SK-N-SH treated with all-trans-retinoic acid at 6 μM for 48 hours (cell line): ENCODE measurements around the gene MMP17.

ENCODE experiments used
- ATAC-seq: fragments of 200-7000 bp; cut with Tn5 transposase; 3 replicates; pipeline ENCODE4 v1.9.1; 2020; ENCODE audit warnings: mild to moderate bottlenecking, moderate library complexity
- ARNTL ChIP-seq: fragments of 450-650 bp; formaldehyde crosslinking; IDR thresholded peaks from 2 replicates; pipeline ENCODE4 v1.5.0; 2020; ENCODE audit warnings: low read depth, mild to moderate bottlenecking, moderate library complexity, borderline replicate concordance
- BACH2 ChIP-seq: fragments of 250-450 bp; sonication (Bioruptor Pico); IDR thresholded peaks from 2 replicates; pipeline ENCODE4 v1.9.0; 2021; ENCODE audit warnings: mild to moderate bottlenecking, borderline replicate concordance
- CSDC2 ChIP-seq: fragments of 250-450 bp; sonication (Bioruptor Pico); IDR thresholded peaks from 2 replicates; pipeline ENCODE4 v1.5.0; 2020; ENCODE audit warnings: mild to moderate bottlenecking, moderate library complexity
- CSRNP3 ChIP-seq: fragments of 250-450 bp; sonication (Bioruptor Pico); IDR thresholded peaks from 2 replicates; pipeline ENCODE4 v1.5.1; 2021; ENCODE audit warnings: mild to moderate bottlenecking, moderate library complexity
- ESRRG ChIP-seq: fragments of 250-450 bp; sonication (Bioruptor Pico); IDR thresholded peaks from 2 replicates; pipeline ENCODE4 v1.6.1; 2021; ENCODE audit warnings: mild to moderate bottlenecking
- GLIS3 ChIP-seq: fragments of 250-450 bp; sonication (Bioruptor Pico); IDR thresholded peaks from 2 replicates; pipeline ENCODE4 v1.5.0; 2020; ENCODE audit warnings: mild to moderate bottlenecking, moderate library complexity
- ISL1 ChIP-seq: fragments of 250-450 bp; sonication (Bioruptor Pico); IDR thresholded peaks from 2 replicates; pipeline ENCODE4 v2.1.2; 2022; ENCODE audit warnings: mild to moderate bottlenecking, moderate library complexity
- OSR1 ChIP-seq: fragments of 250-450 bp; sonication (Bioruptor Pico); IDR thresholded peaks from 2 replicates; pipeline ENCODE4 v1.8.0; 2022; ENCODE audit warnings: moderate library complexity, mild to moderate bottlenecking, inconsistent platforms
- PPARA ChIP-seq: fragments of 250-450 bp; sonication (Bioruptor Pico); IDR thresholded peaks from 2 replicates; pipeline ENCODE4 v1.5.0; 2020; ENCODE audit warnings: mild to moderate bottlenecking, borderline replicate concordance
- SNAI2 ChIP-seq: fragments of 250-450 bp; sonication (Bioruptor Pico); IDR thresholded peaks from 2 replicates; pipeline ENCODE4 v1.5.0; 2020; ENCODE audit warnings: mild to moderate bottlenecking, moderate library complexity
- TCF4 ChIP-seq: fragments of 250-450 bp; sonication (Bioruptor Pico); IDR thresholded peaks from 2 replicates; pipeline ENCODE4 v1.8.0; 2021; ENCODE audit warnings: mild to moderate bottlenecking, moderate library complexity, borderline replicate concordance
- TOX ChIP-seq: fragments of 250-450 bp; sonication (Bioruptor Pico); IDR thresholded peaks from 2 replicates; pipeline ENCODE4 v1.8.0; 2021; ENCODE audit warnings: mild to moderate bottlenecking, moderate library complexity, borderline replicate concordance
- ZC3H10 ChIP-seq: fragments of 250-450 bp; sonication (Bioruptor Pico); IDR thresholded peaks from 2 replicates; pipeline ENCODE4 v1.5.1; 2021; ENCODE audit warnings: mild to moderate bottlenecking, moderate library complexity
- ZFP3 ChIP-seq: fragments of 250-450 bp; sonication (Bioruptor Pico); IDR thresholded peaks from 2 replicates; pipeline ENCODE4 v1.5.0; 2020; ENCODE audit warnings: mild to moderate bottlenecking, moderate library complexity
- ZFP30 ChIP-seq: fragments of 450-650 bp; formaldehyde crosslinking; IDR thresholded peaks from 2 replicates; pipeline ENCODE4 v1.5.0; 2022; ENCODE audit warnings: mild to moderate bottlenecking, moderate library complexity
- ZNF565 ChIP-seq: fragments of 450-650 bp; formaldehyde crosslinking; conservative IDR thresholded peaks from 2 replicates; pipeline ENCODE4 v1.5.0; 2020; ENCODE audit warnings: low read depth, mild to moderate bottlenecking, moderate library complexity
- ZNF70 ChIP-seq: fragments of 450-650 bp; formaldehyde crosslinking; IDR thresholded peaks from 2 replicates; pipeline ENCODE4 v1.5.0; 2020; ENCODE audit warnings: mild to moderate bottlenecking, moderate library complexity
- ZNF8 ChIP-seq: fragments of 450-650 bp; formaldehyde crosslinking; IDR thresholded peaks from 2 replicates; pipeline ENCODE4 v1.5.0; 2020; ENCODE audit warnings: mild to moderate bottlenecking, moderate library complexity
- TF ChIP-seq, protein P1 (sequence below): fragments of 250-450 bp; sonication (Bioruptor Pico); IDR thresholded peaks from 2 replicates; pipeline ENCODE4 v1.5.0; 2020; ENCODE audit warnings: mild to moderate bottlenecking, moderate library complexity
- TF ChIP-seq, protein P2 (sequence below): fragments of 250-450 bp; sonication (Bioruptor Pico); IDR thresholded peaks from 2 replicates; pipeline ENCODE4 v1.8.0; 2020; ENCODE audit warnings: mild to moderate bottlenecking, moderate library complexity, borderline replicate concordance
- TF ChIP-seq, protein P3 (sequence below): fragments of 250-450 bp; sonication (Bioruptor Pico); IDR thresholded peaks from 2 replicates; pipeline ENCODE4 v1.5.1; 2020; ENCODE audit warnings: low read depth, mild to moderate bottlenecking, moderate library complexity

MMP17 gene

GRCh38 chr12:131841547-131841946, 13.4 kb downstream of the MMP17 start (continued):
- TF ChIP-seq, protein P1, sequence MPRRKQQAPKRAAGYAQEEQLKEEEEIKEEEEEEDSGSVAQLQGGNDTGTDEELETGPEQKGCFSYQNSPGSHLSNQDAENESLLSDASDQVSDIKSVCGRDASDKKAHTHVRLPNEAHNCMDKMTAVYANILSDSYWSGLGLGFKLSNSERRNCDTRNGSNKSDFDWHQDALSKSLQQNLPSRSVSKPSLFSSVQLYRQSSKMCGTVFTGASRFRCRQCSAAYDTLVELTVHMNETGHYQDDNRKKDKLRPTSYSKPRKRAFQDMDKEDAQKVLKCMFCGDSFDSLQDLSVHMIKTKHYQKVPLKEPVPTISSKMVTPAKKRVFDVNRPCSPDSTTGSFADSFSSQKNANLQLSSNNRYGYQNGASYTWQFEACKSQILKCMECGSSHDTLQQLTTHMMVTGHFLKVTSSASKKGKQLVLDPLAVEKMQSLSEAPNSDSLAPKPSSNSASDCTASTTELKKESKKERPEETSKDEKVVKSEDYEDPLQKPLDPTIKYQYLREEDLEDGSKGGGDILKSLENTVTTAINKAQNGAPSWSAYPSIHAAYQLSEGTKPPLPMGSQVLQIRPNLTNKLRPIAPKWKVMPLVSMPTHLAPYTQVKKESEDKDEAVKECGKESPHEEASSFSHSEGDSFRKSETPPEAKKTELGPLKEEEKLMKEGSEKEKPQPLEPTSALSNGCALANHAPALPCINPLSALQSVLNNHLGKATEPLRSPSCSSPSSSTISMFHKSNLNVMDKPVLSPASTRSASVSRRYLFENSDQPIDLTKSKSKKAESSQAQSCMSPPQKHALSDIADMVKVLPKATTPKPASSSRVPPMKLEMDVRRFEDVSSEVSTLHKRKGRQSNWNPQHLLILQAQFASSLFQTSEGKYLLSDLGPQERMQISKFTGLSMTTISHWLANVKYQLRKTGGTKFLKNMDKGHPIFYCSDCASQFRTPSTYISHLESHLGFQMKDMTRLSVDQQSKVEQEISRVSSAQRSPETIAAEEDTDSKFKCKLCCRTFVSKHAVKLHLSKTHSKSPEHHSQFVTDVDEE (CRISPR knock-in tag), result no peak
- TF ChIP-seq ESRRG (CRISPR knock-in tag) (no peak), PPARA (no peak), ZFP30 (CRISPR knock-in tag) (no peak), ZNF565 (CRISPR knock-in tag) (no peak)

GRCh38 chr12:131842169-131842568, 14.0 kb downstream of the MMP17 start:
- TF ChIP-seq TOX (CRISPR knock-in tag), result no peak
- TF ChIP-seq ARNTL (CRISPR knock-in tag), result no peak
- TF ChIP-seq, protein P2, sequence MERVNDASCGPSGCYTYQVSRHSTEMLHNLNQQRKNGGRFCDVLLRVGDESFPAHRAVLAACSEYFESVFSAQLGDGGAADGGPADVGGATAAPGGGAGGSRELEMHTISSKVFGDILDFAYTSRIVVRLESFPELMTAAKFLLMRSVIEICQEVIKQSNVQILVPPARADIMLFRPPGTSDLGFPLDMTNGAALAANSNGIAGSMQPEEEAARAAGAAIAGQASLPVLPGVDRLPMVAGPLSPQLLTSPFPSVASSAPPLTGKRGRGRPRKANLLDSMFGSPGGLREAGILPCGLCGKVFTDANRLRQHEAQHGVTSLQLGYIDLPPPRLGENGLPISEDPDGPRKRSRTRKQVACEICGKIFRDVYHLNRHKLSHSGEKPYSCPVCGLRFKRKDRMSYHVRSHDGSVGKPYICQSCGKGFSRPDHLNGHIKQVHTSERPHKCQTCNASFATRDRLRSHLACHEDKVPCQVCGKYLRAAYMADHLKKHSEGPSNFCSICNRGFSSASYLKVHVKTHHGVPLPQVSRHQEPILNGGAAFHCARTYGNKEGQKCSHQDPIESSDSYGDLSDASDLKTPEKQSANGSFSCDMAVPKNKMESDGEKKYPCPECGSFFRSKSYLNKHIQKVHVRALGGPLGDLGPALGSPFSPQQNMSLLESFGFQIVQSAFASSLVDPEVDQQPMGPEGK (CRISPR knock-in tag), result no peak
- TF ChIP-seq GLIS3 (CRISPR knock-in tag), result no peak
- no peak for TF ChIP-seq OSR1
- no peak for TF ChIP-seq BACH2 (CRISPR knock-in tag)
- no peak for TF ChIP-seq ISL1 (CRISPR knock-in tag)
- no peak for ATAC-seq

DNA sequence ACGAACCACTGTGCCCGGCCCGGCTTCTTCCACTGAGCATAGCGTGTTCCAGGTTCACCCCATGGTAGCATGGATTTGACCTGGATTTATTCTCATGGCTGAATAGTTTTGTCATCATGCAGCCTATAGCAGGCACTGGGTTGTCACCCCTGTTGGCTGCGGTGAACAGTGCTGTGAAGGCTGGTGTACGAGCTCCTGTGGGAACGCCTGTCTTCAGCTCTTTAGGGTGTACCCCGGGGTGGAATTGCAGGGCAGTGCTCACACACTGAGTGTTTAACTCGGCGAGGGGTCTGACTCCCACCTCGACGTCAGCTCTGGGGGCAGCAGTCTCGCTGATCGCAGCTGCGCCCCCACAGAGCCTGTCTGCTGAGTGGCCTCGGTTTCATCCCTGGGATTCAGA, 15.3 kb downstream of the MMP17 start:
- no peak for ATAC-seq

More for the DNA sequence above, 15.3 kb downstream of the MMP17 start:
- TF ChIP-seq ZNF70 (CRISPR knock-in tag) (no peak), OSR1 (no peak), ARNTL (CRISPR knock-in tag) (no peak), TCF4 (no peak), CSRNP3 (CRISPR knock-in tag) (no peak), ZC3H10 (no peak), ZNF565 (CRISPR knock-in tag) (no peak), SNAI2 (no peak), GLIS3 (CRISPR knock-in tag) (no peak), TOX (CRISPR knock-in tag) (no peak), ZFP3 (CRISPR knock-in tag) (no peak), ZNF8 (CRISPR knock-in tag) (no peak), ESRRG (CRISPR knock-in tag) (no peak), PPARA (no peak), CSDC2 (CRISPR knock-in tag) (no peak), ISL1 (CRISPR knock-in tag) (no peak), BACH2 (CRISPR knock-in tag) (no peak)
- TF ChIP-seq, protein P2 (CRISPR knock-in tag), result no peak
- TF ChIP-seq, protein P1 (CRISPR knock-in tag), result no peak
- TF ChIP-seq, protein P3, sequence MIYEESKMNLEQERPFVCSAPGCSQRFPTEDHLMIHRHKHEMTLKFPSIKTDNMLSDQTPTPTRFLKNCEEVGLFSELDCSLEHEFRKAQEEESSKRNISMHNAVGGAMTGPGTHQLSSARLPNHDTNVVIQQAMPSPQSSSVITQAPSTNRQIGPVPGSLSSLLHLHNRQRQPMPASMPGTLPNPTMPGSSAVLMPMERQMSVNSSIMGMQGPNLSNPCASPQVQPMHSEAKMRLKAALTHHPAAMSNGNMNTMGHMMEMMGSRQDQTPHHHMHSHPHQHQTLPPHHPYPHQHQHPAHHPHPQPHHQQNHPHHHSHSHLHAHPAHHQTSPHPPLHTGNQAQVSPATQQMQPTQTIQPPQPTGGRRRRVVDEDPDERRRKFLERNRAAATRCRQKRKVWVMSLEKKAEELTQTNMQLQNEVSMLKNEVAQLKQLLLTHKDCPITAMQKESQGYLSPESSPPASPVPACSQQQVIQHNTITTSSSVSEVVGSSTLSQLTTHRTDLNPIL, result no peak
- TF ChIP-seq, all 23 proteins: peak for 0
